ENCODE measurements around the gene SIGLEC14.
"Not testable (repeated sequence)": the region's sequence is repeated elsewhere in the genome, so short reads cannot be mapped to it uniquely, and the experiment has no call there.

SIGLEC14 gene

GRCh38 chr19:51687791-51688670 lies 41.4 kb upstream of the SIGLEC14 start:
- no peak for DNase-seq (ENCODE audit: low read depth)

GRCh38 chr19:51686171-51686570 lies 39.5 kb upstream of the SIGLEC14 start:
- no peak for DNase-seq (ENCODE audit: low read depth)

More at GRCh38 chr19:51687791-51688670, 41.4 kb upstream of the SIGLEC14 start:
- no peak for TF ChIP-seq CTCF (IDR thresholded peaks at IDR 0.05; ENCODE audit: insufficient read depth, low read depth, low read length, missing control alignments)
- no peak overlapping the region for H3K4me3 ChIP-seq (ENCODE audit: low read depth, low read length)

GRCh38 chr19:51681286-51681941 lies 34.8 kb upstream of the SIGLEC14 start:
- TF ChIP-seq CTCF (IDR thresholded peaks at IDR 0.05; ENCODE audit: insufficient read depth, low read depth, low read length, missing control alignments) = no peak
- DNase-seq (ENCODE audit: low read depth) = no peak
- H3K4me3 ChIP-seq (ENCODE audit: low read depth, low read length) = no peak overlapping the region

More at GRCh38 chr19:51686171-51686570, 39.5 kb upstream of the SIGLEC14 start:
- H3K4me3 ChIP-seq (ENCODE audit: low read depth, low read length) = no peak overlapping the region
- TF ChIP-seq CTCF (IDR thresholded peaks at IDR 0.05; ENCODE audit: insufficient read depth, low read depth, low read length, missing control alignments) = no peak

GRCh38 chr19:51680474-51680873 lies 33.8 kb upstream of the SIGLEC14 start:
- no peak for DNase-seq (ENCODE audit: low read depth)
- no peak overlapping the region for H3K4me3 ChIP-seq (ENCODE audit: low read depth, low read length)
- no peak for TF ChIP-seq CTCF (IDR thresholded peaks at IDR 0.05; ENCODE audit: insufficient read depth, low read depth, low read length, missing control alignments)

- no peak overlapping the region for H3K4me3 ChIP-seq (ENCODE audit: low read depth, low read length)
- DNase-seq (ENCODE audit: low read depth) = peak; percentile 37
- TF ChIP-seq CTCF (IDR thresholded peaks at IDR 0.05; ENCODE audit: insufficient read depth, low read depth, low read length, missing control alignments) = no peak
Measured at GRCh38 chr19:51676566-51677083, 30.0 kb upstream of the SIGLEC14 start.

- DNase-seq (ENCODE audit: low read depth) = peak; percentile 31
- H3K4me3 ChIP-seq (ENCODE audit: low read depth, low read length) = not testable (repeated sequence)
Measured at GRCh38 chr19:51675911-51676565, 29.4 kb upstream of the SIGLEC14 start.

- DNase-seq (ENCODE audit: low read depth) = no peak
- H3K4me3 ChIP-seq (ENCODE audit: low read depth, low read length) = no peak overlapping the region
- TF ChIP-seq CTCF (IDR thresholded peaks at IDR 0.05; ENCODE audit: insufficient read depth, low read depth, low read length, missing control alignments) = no peak
Measured at GRCh38 chr19:51668216-51668615, 21.6 kb upstream of the SIGLEC14 start.
